A673 (cell line): ENCODE measurements around the gene FSTL4.

Experiments
- CTCF ChIP-seq: fragments of 300-800, 200-600 bp; sonication (generic); conservative IDR thresholded peaks from 2 replicates; pipeline ENCODE4 v1.5.1; 2017; ENCODE audit warnings: low read depth, mild to moderate bottlenecking, antibody characterized with exemption, low read length, moderate library complexity, mixed read lengths
- EZH2 ChIP-seq: fragments of 200-600 bp; sonication (generic); IDR thresholded peaks from 2 replicates; pipeline ENCODE4 v1.6.1; 2017; ENCODE audit warnings: borderline replicate concordance, low read depth, mild to moderate bottlenecking, mixed read lengths, antibody characterized with exemption, low read length; ENCODE audit not compliant: poor library complexity, severe bottlenecking

- TF ChIP-seq CTCF (no peak), EZH2 (no peak)
These were observed 167.6 kb downstream of the FSTL4 start for GRCh38 chr5:133444711-133445110.
